Embryonic facial prominence (tissue), 1 donor: ENCODE data around the gene VANGL2.

Experiments
- DNase-seq: peaks from one replicate; pipeline ENCODE4 v3.0.0-alpha.2; 2016; ENCODE audit errors: extremely low spot score

Gene VANGL2

GRCh38 chr1:160459056-160459455 lies 58.7 kb downstream of the VANGL2 start:
- DNase-seq = no peak

- DNase-seq = no peak
Measured at GRCh38 chr1:160459687-160460086, 59.3 kb downstream of the VANGL2 start.

GRCh38 chr1:160460214-160460642 lies 59.9 kb downstream of the VANGL2 start:
- no peak for DNase-seq

GRCh38 chr1:160460683-160461287 lies 60.4 kb downstream of the VANGL2 start:
- DNase-seq = no peak

GRCh38 chr1:160465123-160465522 lies 64.8 kb downstream of the VANGL2 start:
- no peak for DNase-seq

GRCh38 chr1:160466961-160467360 lies 66.6 kb downstream of the VANGL2 start:
- DNase-seq = no peak

GRCh38 chr1:160467576-160467975 lies 67.2 kb downstream of the VANGL2 start:
- DNase-seq = no peak

- no peak for DNase-seq
Measured at GRCh38 chr1:160471253-160471652, 70.9 kb downstream of the VANGL2 start.

- no peak for DNase-seq
Measured at GRCh38 chr1:160472112-160472511, 71.7 kb downstream of the VANGL2 start.

- DNase-seq = no peak
Measured at GRCh38 chr1:160474392-160475242, 74.3 kb downstream of the VANGL2 start.
